Activated CD4-positive, alpha-beta T cell treated with anti-CD3 and anti-CD28 coated beads, Interleukin-2, Interleukin-4, amounts not matched to agents 100 ng/mL and 50 ng/mL, durations not matched to agents 16 hours and 8 hours (primary cell): Measurements from ENCODE around the gene GALNT2.

Experiments
- DNase-seq: peaks from one replicate; pipeline ENCODE4 v3.0.0-alpha.2; 2020; ENCODE audit warnings: low spot score

GALNT2 gene

GRCh38 chr1:230319014-230319747, 252.1 kb downstream of the GALNT2 start:
- DNase-seq = no peak

GRCh38 chr1:230320804-230321203, 253.8 kb downstream of the GALNT2 start:
- DNase-seq = no peak

GRCh38 chr1:230321341-230321740, 254.3 kb downstream of the GALNT2 start:
- no peak for DNase-seq

- DNase-seq = no peak
Observed at GRCh38 chr1:230321741-230322420, 254.8 kb downstream of the GALNT2 start.

GRCh38 chr1:230322421-230322756, 255.4 kb downstream of the GALNT2 start:
- no peak for DNase-seq

GRCh38 chr1:230322967-230323547, 256.0 kb downstream of the GALNT2 start:
- no peak for DNase-seq

GRCh38 chr1:230323686-230324085, 256.6 kb downstream of the GALNT2 start:
- DNase-seq = no peak

GRCh38 chr1:230326971-230327891, 260.2 kb downstream of the GALNT2 start:
- no peak for DNase-seq

- peak; percentile 82 for DNase-seq
Observed at GRCh38 chr1:230327892-230328284, 260.9 kb downstream of the GALNT2 start.

- no peak for DNase-seq
Observed at GRCh38 chr1:230328342-230329015, 261.4 kb downstream of the GALNT2 start.

GRCh38 chr1:230330157-230330556, 263.1 kb downstream of the GALNT2 start:
- no peak for DNase-seq
